ENCODE results near the gene EXOSC10.
"Not testable (repeated sequence)": the region's sequence is repeated elsewhere in the genome, so short reads cannot be mapped to it uniquely, and the experiment has no call there.

The EXOSC10 gene

DNA sequence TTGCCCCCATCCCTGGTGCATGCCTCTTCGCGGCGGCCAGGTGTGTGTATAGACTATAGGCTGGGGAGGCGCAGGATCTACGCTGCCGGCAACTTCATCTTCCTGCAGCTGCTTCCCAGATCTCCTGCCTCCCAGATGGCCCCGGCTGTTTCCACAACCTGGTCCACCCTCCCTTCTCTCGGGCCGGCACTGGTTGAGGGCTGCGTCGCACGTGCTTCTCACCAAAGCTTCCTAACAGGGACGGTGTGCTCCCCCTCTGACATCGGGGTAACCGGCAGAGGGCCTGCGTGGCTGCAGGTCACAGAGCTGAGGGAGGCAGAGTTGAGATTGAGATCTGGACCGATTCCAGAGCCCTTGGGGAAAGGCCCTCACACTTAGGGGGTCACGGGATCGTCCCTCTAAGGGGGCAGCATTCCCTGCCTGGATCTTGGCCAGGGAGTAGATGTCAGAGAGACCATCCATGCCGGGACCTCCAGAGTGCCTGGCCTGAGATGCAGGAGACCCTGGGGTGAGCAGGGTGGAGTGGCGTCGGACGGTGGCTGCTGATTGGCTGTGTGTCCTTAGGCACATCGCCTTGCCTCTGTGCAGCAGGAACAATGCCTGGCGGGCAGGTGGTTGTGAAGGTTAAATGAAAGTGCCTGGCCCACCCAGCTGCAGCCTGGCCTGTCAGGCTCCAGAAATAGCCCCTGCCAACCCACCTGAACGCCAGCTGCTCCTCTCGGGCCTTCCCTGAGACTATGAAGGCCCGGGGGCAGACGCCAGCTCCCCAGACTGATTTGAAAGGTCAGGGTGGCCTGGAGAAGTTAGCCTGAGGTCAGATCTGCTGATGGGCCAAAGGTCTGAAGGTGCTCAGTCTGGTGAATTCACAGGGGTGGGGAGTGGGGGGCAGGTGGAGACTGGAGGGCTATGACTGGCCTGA lies 46.6 kb downstream of the EXOSC10 start:
- DNase-seq (ENCODE audit: low read depth): no peak
- in situ Hi-C loops (cut with HindIII; ENCODE audit: low sequenced_read_pairs): no loop called here
- TF ChIP-seq, protein P1, sequence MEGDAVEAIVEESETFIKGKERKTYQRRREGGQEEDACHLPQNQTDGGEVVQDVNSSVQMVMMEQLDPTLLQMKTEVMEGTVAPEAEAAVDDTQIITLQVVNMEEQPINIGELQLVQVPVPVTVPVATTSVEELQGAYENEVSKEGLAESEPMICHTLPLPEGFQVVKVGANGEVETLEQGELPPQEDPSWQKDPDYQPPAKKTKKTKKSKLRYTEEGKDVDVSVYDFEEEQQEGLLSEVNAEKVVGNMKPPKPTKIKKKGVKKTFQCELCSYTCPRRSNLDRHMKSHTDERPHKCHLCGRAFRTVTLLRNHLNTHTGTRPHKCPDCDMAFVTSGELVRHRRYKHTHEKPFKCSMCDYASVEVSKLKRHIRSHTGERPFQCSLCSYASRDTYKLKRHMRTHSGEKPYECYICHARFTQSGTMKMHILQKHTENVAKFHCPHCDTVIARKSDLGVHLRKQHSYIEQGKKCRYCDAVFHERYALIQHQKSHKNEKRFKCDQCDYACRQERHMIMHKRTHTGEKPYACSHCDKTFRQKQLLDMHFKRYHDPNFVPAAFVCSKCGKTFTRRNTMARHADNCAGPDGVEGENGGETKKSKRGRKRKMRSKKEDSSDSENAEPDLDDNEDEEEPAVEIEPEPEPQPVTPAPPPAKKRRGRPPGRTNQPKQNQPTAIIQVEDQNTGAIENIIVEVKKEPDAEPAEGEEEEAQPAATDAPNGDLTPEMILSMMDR (IDR thresholded peaks at IDR 0.05; ENCODE audit: low read depth, low read length, missing control alignments): no peak
- H3K4me3 ChIP-seq (ENCODE audit: low read depth, low read length): no peak overlapping the region

GRCh38 chr1:11051781-11052511 lies 47.7 kb downstream of the EXOSC10 start:
- DNase-seq (ENCODE audit: low read depth): no peak
- TF ChIP-seq, protein P1 (IDR thresholded peaks at IDR 0.05; ENCODE audit: low read depth, low read length, missing control alignments): no peak
- H3K4me3 ChIP-seq (ENCODE audit: low read depth, low read length): no peak overlapping the region
- in situ Hi-C loops (cut with HindIII; ENCODE audit: low sequenced_read_pairs): no loop called here

DNA sequence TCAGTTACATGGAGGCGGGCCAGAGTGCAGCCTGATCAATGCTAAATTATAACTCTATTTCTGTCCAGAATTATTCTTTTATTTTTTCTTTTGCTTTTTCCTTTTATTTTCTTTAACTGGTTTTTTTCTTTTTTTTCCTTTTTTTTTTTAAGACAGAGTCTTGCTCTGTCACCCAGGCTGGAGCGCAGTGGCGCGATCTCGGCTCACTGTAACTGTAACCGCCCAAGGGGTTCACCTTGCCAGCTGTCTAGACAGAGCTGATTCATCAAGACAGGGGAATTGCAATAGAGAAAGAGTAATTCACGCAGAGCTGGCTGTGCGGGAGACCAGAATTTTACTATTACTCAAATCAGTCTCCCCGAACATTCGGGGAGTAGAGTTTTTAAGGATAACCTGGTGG lies 48.5 kb downstream of the EXOSC10 start:
- in situ Hi-C loops (cut with HindIII; ENCODE audit: low sequenced_read_pairs); H3K4me3 ChIP-seq (ENCODE audit: low read depth, low read length); DNase-seq (ENCODE audit: low read depth): not testable (repeated sequence)

DNA sequence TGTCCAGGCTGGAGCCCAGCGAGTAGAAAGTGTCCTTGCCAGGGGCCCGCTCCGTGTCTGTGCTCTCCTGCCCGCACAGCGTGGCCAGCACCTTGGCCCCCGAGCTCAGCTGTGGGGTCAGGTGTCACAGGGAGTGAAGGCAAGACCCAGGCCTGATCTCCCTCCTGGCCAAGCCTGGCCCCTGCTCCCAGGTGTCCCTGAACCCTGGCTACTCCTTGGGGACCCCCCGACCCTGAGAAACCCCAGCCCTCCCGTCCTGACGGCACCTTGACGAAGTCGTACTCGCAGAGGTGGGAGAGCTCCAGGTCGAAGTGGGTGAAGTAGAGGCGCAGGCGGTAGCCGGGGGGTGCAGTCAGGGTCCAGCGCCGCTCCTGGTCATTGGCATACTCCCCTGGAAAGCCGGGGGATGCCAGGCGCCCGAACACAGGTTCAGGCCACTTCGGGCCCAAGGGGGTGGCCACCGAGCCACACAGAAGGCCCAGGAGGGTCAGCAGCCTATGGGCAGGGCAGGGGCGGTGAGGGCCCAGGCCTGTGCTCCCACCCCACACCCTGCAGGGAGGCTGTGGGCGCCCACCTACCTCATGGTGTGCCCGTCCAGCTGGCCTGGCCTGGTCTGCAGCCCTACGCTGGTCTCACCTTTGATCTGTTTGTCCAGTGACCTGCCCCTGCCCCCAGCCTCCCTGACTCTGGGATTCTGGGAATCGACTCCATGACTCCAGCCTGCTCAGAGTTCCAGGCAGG lies 52.9 kb downstream of the EXOSC10 start, which contains the start of gene MASP2:
Gene MASP2, minus strand, starts transcription at position 615 of the 741 bp plus-strand sequence. Its CDS starts 32 bp downstream, at position 583.
- in situ Hi-C loops (cut with HindIII; ENCODE audit: low sequenced_read_pairs): no loop called here
- H3K4me3 ChIP-seq (ENCODE audit: low read depth, low read length): no peak within 1 kb of the TSS
- DNase-seq (ENCODE audit: low read depth): no peak
- TF ChIP-seq, protein P1 (IDR thresholded peaks at IDR 0.05; ENCODE audit: low read depth, low read length, missing control alignments): no peak

DNA sequence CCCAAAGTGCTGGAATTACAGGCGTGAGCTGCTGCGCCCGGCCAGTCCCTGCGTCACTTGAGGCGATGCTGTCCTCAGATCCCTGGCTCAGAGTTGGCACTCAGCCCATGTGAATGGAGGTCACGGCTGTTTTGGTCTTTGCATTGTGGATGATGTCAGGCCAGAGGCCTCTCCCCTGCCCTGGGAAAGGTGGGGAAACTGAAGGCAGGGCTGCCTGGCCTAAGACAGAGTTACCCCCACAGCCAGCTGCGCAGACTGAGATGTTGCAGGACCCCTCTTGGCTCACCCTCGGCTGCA lies 53.5 kb downstream of the EXOSC10 start:
- no peak for DNase-seq (ENCODE audit: low read depth)
- in situ Hi-C loops (cut with HindIII; ENCODE audit: low sequenced_read_pairs): no loop called here
- H3K4me3 ChIP-seq (ENCODE audit: low read depth, low read length): no peak overlapping the region
- TF ChIP-seq, protein P1 (IDR thresholded peaks at IDR 0.05; ENCODE audit: low read depth, low read length, missing control alignments): no peak

DNA sequence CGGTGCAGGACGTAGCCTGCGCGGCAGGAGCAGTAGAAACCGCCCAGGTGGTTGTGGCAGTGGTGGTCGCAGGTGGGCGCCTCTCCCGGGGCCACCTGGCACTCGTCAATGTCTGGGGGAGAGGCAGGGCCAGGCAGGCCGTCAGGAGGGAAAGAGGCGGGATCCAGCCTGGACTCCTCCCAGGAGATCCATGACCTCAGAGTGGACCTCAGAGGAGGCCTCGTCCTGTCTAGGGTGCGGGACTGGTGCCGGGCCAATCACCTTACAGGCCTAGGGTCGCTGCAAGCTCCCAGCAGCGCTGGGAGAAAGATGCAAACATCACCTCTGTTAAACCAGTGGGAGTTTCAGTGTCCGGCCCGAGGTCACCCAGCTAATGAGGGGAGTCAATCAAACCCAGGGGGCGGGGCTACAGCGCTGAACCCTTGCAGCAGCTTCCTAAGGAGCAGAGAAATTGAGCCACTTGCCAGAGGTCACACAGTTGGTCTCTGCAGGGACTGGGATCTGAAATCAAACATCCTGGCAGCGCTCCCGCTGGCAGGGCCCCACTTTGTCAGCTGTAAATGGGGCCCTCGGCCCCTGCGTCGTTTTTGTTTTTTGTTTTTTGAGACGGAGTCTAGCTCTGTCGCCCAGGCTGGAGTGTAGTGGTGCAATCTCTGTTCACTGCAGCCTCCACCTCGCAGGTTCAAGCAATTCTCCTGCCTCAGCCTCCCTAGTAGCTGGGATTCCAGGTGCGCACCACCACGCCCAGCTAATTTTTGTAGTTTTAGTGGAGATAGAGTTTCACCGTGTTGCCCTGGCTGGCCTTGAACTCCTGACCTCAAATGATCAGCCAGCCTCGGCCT lies 54.0 kb downstream of the EXOSC10 start:
- H3K4me3 ChIP-seq (ENCODE audit: low read depth, low read length): no peak overlapping the region
- in situ Hi-C loops (cut with HindIII; ENCODE audit: low sequenced_read_pairs): no loop called here
- no peak for DNase-seq (ENCODE audit: low read depth)
- TF ChIP-seq, protein P1 (IDR thresholded peaks at IDR 0.05; ENCODE audit: low read depth, low read length, missing control alignments): no peak

Measured in astrocyte of the cerebellum (primary cell).